Endothelial cell of umbilical vein (primary cell): ENCODE data around the gene MKNK1. TPM values are rescaled to one million over a fixed set of nuclear protein-coding genes. Genes with fewer than 3 reads are reported as not detected.

Experiments used
- BruUV-seq: library from RNA; stranded (reverse); fragments of 400-500 nt; replicated peaks from 2 replicates; lab custom pipeline; 2021; lab: Mats Ljungman, UMichigan
- CTCF ChIA-PET: fragments of 300-600, 350-600 bp; sonication (Branson Sonifier 250); formaldehyde crosslinking; loops from one replicate; lab custom pipeline; 2021; ENCODE audit warnings: antibody characterized with exemption, inconsistent platforms; lab: Charles Lee
- POLR2A ChIA-PET: fragments of 300-600, 350-600 bp; sonication (Branson Sonifier 250); formaldehyde crosslinking; loops from one replicate; lab custom pipeline; 2021; ENCODE audit warnings: antibody characterized with exemption, inconsistent platforms; lab: Charles Lee
- DNase-seq: peaks from one replicate; pipeline ENCODE4 v3.0.0-alpha.2; 2011; ENCODE audit warnings: low read depth, low spot score
- FAIRE-seq: peaks from 2 replicates; lab custom pipeline; 2011; peaks lifted over from hg19 to GRCh38; lab: Jason Lieb, UNC
- H2AFZ ChIP-seq: 2 replicates; pipeline ENCODE4 v1.6.0; 2012; ENCODE audit warnings: low read depth, low read length, control low read depth, inconsistent platforms
- H3K27ac ChIP-seq: 2 replicates; pipeline ENCODE4 v1.5.1; 2011; ENCODE audit warnings: low read depth, mild to moderate bottlenecking, control low read depth, low read length, moderate library complexity; ENCODE audit not compliant: insufficient read depth
- H3K27me3 ChIP-seq, 2 experiments: 2 replicates each; pipeline versions ENCODE4 v1.6.0 to v1.6.1; 2011; ENCODE audit warnings: low read length in 2 of 2, mixed read lengths in 1 of 2; ENCODE audit not compliant: control insufficient read depth in 2 of 2, insufficient read depth in 2 of 2
- H3K36me3 ChIP-seq, 2 experiments: 2 replicates in 1 of 2; 3 replicates in 1 of 2; pipeline ENCODE4 v1.5.1; 2011; ENCODE audit warnings: low read length in 2 of 2, mild to moderate bottlenecking in 1 of 2, moderate library complexity in 1 of 2; ENCODE audit not compliant: control insufficient read depth in 2 of 2, insufficient read depth in 2 of 2; ENCODE audit errors: extremely low read depth in 1 of 2
- H3K4me1 ChIP-seq: 3 replicates; pipeline ENCODE4 v1.5.1; 2011; ENCODE audit warnings: mild to moderate bottlenecking, low read length; ENCODE audit not compliant: control insufficient read depth, insufficient read depth; ENCODE audit errors: extremely low read depth
- H3K4me2 ChIP-seq: 2 replicates; pipeline ENCODE4 v1.6.1; 2011; ENCODE audit warnings: low read length, control low read depth, mixed read lengths; ENCODE audit not compliant: insufficient read depth
- H3K4me3 ChIP-seq, 3 experiments: fragments of 200-600 bp in 1 of 3; sonication (generic), shearing (Covaris generic) in 1 of 3; replicated peaks in 1 of 3; 2 replicates each; pipeline ENCODE4 v1.5.1; 2011 to 2016; ENCODE audit warnings: control low read depth in 3 of 3, low read length in 3 of 3, mild to moderate bottlenecking in 2 of 3, inconsistent platforms in 1 of 3, low read depth in 1 of 3, moderate library complexity in 1 of 3; ENCODE audit not compliant: insufficient read depth in 1 of 3
- H3K79me2 ChIP-seq: 2 replicates; pipeline ENCODE4 v1.6.0; 2012; ENCODE audit warnings: low read length, inconsistent platforms; ENCODE audit not compliant: control insufficient read depth, insufficient read depth
- H3K9ac ChIP-seq: replicated peaks from 2 replicates; pipeline ENCODE3; 2011; ENCODE audit warnings: low read length, control low read depth; ENCODE audit not compliant: insufficient read depth; ENCODE audit errors: extremely low read depth
- H3K9me1 ChIP-seq: replicated peaks from 3 replicates; pipeline ENCODE4 v1.6.0; 2011; ENCODE audit warnings: mild to moderate bottlenecking, low read length; ENCODE audit not compliant: control insufficient read depth, insufficient read depth; ENCODE audit errors: extremely low read depth
- H3K9me3 ChIP-seq: replicated peaks from 2 replicates; pipeline ENCODE4 v1.5.1; 2012; ENCODE audit warnings: low read length, inconsistent platforms; ENCODE audit not compliant: control insufficient read depth, insufficient read depth
- H4K20me1 ChIP-seq: replicated peaks from 2 replicates; pipeline ENCODE3; 2011; ENCODE audit warnings: mild to moderate bottlenecking, low read length; ENCODE audit not compliant: control insufficient read depth, insufficient read depth; ENCODE audit errors: extremely low read depth
- EZH2 ChIP-seq: IDR thresholded peaks from 2 replicates; pipeline ENCODE4 v1.6.1; 2012; ENCODE audit warnings: borderline replicate concordance, low read depth, mild to moderate bottlenecking, moderate library complexity, low read length, inconsistent platforms; ENCODE audit not compliant: severe bottlenecking
- GATA2 ChIP-seq: IDR thresholded peaks from 2 replicates; pipeline ENCODE4 v1.7.0; 2011; ENCODE audit warnings: low read depth, mild to moderate bottlenecking, moderate library complexity, mixed read lengths, low read length; ENCODE audit not compliant: insufficient read length, insufficient read depth
- JUN ChIP-seq: IDR thresholded peaks from 2 replicates; pipeline ENCODE4 v1.6.1; 2011; ENCODE audit warnings: borderline replicate concordance, low read depth; ENCODE audit not compliant: insufficient read length, insufficient read depth
- MYC ChIP-seq: IDR thresholded peaks from one replicate; pipeline ENCODE4 v1.6.1; 2011; ENCODE audit warnings: mild to moderate bottlenecking, low read depth, low read length
- POLR2AphosphoS5 ChIP-seq: IDR thresholded peaks from 2 replicates; pipeline ENCODE4 v1.6.1; 2012; ENCODE audit warnings: low read depth, mild to moderate bottlenecking, control low read depth, low read length, moderate library complexity; ENCODE audit not compliant: insufficient read depth
- dilution Hi-C: fragments of 300-500 bp; cut with MboI; formaldehyde crosslinking; loops from one replicate; pipeline ENCODE4 v1.15.0; 2019; ENCODE audit warnings: low sequenced_read_pairs; ENCODE audit not compliant: extremely low pct_ligation_motif_present
- intact Hi-C: fragments of 100-400 bp; cut with micrococcal nuclease; formaldehyde crosslinking; loops from one replicate; pipeline ENCODE4 v1.10.0; 2022
- polyA plus RNA-seq, 4 experiments: library from polyadenylated mRNA; depleted of rRNA in 3 of 4; stranded (reverse) in 3 of 4; unstranded in 1 of 4; fragments of >200 nt; gene quantifications; 2 replicates each; pipeline versions ENCODE4 v1.2.1 to v1.2.3, GENCODE V29; 2011 to 2012; ENCODE audit warnings: missing spikeins in 1 of 4
- total RNA-seq: library from RNA; stranded (reverse); gene quantifications from 2 replicates; pipeline ENCODE4 v1.2.3, GENCODE V29; 2021
- TF ChIP-seq, protein P1 (sequence below), 2 donors: IDR thresholded peaks; 1 replicate in 1 of 2; 2 replicates in 1 of 2; pipeline ENCODE4 v1.5.1; 2011; ENCODE audit warnings: low read length in 2 of 2, mild to moderate bottlenecking in 2 of 2, moderate library complexity in 2 of 2, control low read depth in 1 of 2, inconsistent platforms in 1 of 2, low read depth in 1 of 2; ENCODE audit not compliant: insufficient read depth in 1 of 2; ENCODE audit errors: extremely low read depth in 1 of 2
- TF ChIP-seq, protein P2 (sequence below): IDR thresholded peaks from 2 replicates; pipeline ENCODE4 v1.6.1; 2011; ENCODE audit not compliant: insufficient read depth, insufficient read length

The MKNK1 gene
- total and polyA plus RNA-seq, 2 donors (not counting 3 experiments of a cell fraction or from before 2014, with no cell fraction given): 32.9 to 42.6 TPM

DNA sequence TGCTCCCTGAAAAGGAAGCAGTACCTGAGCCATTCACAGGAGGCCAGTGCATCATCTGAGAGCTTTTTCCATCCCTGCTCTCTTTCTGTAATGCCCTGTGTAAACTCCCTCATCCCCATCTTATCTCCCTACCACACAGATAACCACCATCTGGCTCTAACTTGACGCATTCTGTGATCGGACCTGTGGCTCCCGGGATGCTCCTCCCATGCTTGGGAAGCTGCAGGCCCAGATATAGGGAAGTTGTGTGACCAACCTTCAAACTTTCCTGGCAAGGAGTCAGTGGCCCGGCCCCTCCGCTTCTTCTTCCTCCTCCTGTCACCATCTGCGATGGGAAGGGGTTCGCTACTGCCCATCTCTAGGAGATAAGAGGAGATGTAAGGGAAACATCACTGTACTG, 21.1 kb downstream of the MKNK1 start:
- Histone ChIP-seq H3K4me2 (no peak overlapping the region), H3K9ac (no peak overlapping the region), H3K9me3 (no peaks in the 10 kb centered on the region), H3K27ac (no peak overlapping the region), H2AFZ (no peak overlapping the region), H3K4me1 (no peaks in the 10 kb centered on the region), H3K9me1 (no peaks in the 10 kb centered on the region), H3K27me3 (no peaks in the 10 kb centered on the region), H3K79me2 (no peaks in the 10 kb centered on the region), H4K20me1 (no peaks in the 10 kb centered on the region), H3K36me3 (peaks cover 6 to 12% of the 10 kb centered on the region in 2 experiments), H3K4me3 (no peak overlapping the region)
- intact Hi-C loops (no loop called here), dilution Hi-C loops (no loop called here)
- TF ChIP-seq EZH2 (no peak), GATA2 (no peak), JUN (no peak), MYC (no peak), POLR2AphosphoS5 (no peak)
- TF ChIP-seq, protein P1, sequence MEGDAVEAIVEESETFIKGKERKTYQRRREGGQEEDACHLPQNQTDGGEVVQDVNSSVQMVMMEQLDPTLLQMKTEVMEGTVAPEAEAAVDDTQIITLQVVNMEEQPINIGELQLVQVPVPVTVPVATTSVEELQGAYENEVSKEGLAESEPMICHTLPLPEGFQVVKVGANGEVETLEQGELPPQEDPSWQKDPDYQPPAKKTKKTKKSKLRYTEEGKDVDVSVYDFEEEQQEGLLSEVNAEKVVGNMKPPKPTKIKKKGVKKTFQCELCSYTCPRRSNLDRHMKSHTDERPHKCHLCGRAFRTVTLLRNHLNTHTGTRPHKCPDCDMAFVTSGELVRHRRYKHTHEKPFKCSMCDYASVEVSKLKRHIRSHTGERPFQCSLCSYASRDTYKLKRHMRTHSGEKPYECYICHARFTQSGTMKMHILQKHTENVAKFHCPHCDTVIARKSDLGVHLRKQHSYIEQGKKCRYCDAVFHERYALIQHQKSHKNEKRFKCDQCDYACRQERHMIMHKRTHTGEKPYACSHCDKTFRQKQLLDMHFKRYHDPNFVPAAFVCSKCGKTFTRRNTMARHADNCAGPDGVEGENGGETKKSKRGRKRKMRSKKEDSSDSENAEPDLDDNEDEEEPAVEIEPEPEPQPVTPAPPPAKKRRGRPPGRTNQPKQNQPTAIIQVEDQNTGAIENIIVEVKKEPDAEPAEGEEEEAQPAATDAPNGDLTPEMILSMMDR (IDR thresholded peaks at IDR 0.05; ENCODE audit: extremely low read depth in 1 of 2, insufficient read depth in 1 of 2, low read depth in 1 of 2, low read length in 2 of 2): no peak
- TF ChIP-seq, protein P2, sequence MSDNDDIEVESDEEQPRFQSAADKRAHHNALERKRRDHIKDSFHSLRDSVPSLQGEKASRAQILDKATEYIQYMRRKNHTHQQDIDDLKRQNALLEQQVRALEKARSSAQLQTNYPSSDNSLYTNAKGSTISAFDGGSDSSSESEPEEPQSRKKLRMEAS: no peak
- POLR2A ChIA-PET: no interaction called here
- FAIRE-seq: no peak
- DNase-seq: no peak
- no TSS peak for BruUV-seq
- CTCF ChIA-PET: interaction anchor here (0.9 to 2.7 kb wide), 5 partner anchors 10 to 141 kb away, joined by 3 to 9 read pairs (median 5); partner anchors contain the start of gene MKNK1
